H1 (cell line): ENCODE data around the gene OR5W2. TPM values are rescaled to one million over a fixed set of nuclear protein-coding genes. Genes with fewer than 3 reads are reported as not detected.

Experiments
- CTCF ChIA-PET: fragments of 300-600 bp; sonication (Branson Sonifier 250); formaldehyde crosslinking; loops from one replicate; lab custom pipeline; 2021; ENCODE audit not compliant: partially characterized antibody; lab: Charles Lee
- POLR2A ChIA-PET: fragments of 300-600 bp; sonication (Branson Sonifier 250); formaldehyde crosslinking; loops from one replicate; lab custom pipeline; 2021; ENCODE audit warnings: inconsistent platforms; ENCODE audit not compliant: partially characterized antibody; lab: Charles Lee
- DNase-seq, 2 experiments: peaks; one replicate each; pipeline versions ENCODE4 v3.0.0 to v3.0.0-alpha.2; 2010 to 2022; ENCODE audit warnings: low spot score in 2 of 2, low read depth in 1 of 2, mixed read lengths in 1 of 2
- FAIRE-seq: peaks from 2 replicates; lab custom pipeline; 2011; peaks lifted over from hg19 to GRCh38; lab: Jason Lieb, UNC
- H2AFZ ChIP-seq: 2 replicates; pipeline ENCODE4 v1.8.1; 2012; ENCODE audit warnings: low read length, inconsistent platforms
- H2AK5ac ChIP-seq: 2 replicates; pipeline ENCODE4 v1.6.1; 2013; ENCODE audit warnings: low read depth, low read length
- H2BK120ac ChIP-seq: replicated peaks from 2 replicates; pipeline ENCODE3; 2013; ENCODE audit warnings: low read depth, low read length, inconsistent platforms
- H2BK12ac ChIP-seq: 2 replicates; pipeline ENCODE4 v1.6.1; 2013; ENCODE audit warnings: low read depth, low read length
- H2BK15ac ChIP-seq: 2 replicates; pipeline ENCODE4 v1.6.1; 2013; ENCODE audit warnings: low read length
- H2BK20ac ChIP-seq: 2 replicates; pipeline ENCODE4 v1.6.1; 2013; ENCODE audit warnings: low read length
- H2BK5ac ChIP-seq: 2 replicates; pipeline ENCODE4 v1.6.1; 2013; ENCODE audit warnings: low read depth, low read length
- H3K14ac ChIP-seq: 2 replicates; pipeline ENCODE4 v1.6.1; 2013; ENCODE audit warnings: inconsistent platforms; ENCODE audit not compliant: insufficient read length
- H3K18ac ChIP-seq: 2 replicates; pipeline ENCODE4 v1.6.1; 2013; ENCODE audit warnings: low read length; ENCODE audit errors: extremely low read depth
- H3K23ac ChIP-seq: 2 replicates; pipeline ENCODE4 v1.6.1; 2013; ENCODE audit warnings: inconsistent platforms; ENCODE audit not compliant: insufficient read length
- H3K23me2 ChIP-seq: 2 replicates; pipeline ENCODE4 v1.6.1; 2013; ENCODE audit warnings: low read depth, low read length
- H3K27ac ChIP-seq: 2 replicates; pipeline ENCODE4 v1.6.1; 2011; ENCODE audit warnings: low read depth, low read length, inconsistent platforms
- H3K27me3 ChIP-seq, 4 experiments: replicated peaks in 1 of 4; 1 replicate in 1 of 4; 2 replicates in 3 of 4; pipeline versions ENCODE4 v1.6.1 to v1.8.1; 2011 to 2013; ENCODE audit warnings: low read length in 3 of 4, mild to moderate bottlenecking in 3 of 4, inconsistent platforms in 2 of 4, mixed read lengths in 2 of 4, moderate library complexity in 1 of 4; ENCODE audit not compliant: control insufficient read depth in 3 of 4, insufficient read depth in 3 of 4; ENCODE audit errors: extremely low read depth in 1 of 4
- H3K36me3 ChIP-seq, 4 experiments: 2 replicates each; pipeline versions ENCODE4 v1.6.1 to v1.8.1; 2011 to 2013; ENCODE audit warnings: mild to moderate bottlenecking in 4 of 4, low read length in 3 of 4, moderate library complexity in 2 of 4, control low read depth in 1 of 4, inconsistent platforms in 1 of 4; ENCODE audit not compliant: insufficient read depth in 4 of 4, control insufficient read depth in 2 of 4
- H3K4ac ChIP-seq: replicated peaks from 2 replicates; pipeline ENCODE3; 2013; ENCODE audit warnings: low read length, low read depth, mixed read lengths, inconsistent platforms; ENCODE audit not compliant: insufficient read length
- H3K4me1 ChIP-seq, 4 experiments: replicated peaks in 1 of 4; 1 replicate in 1 of 4; 2 replicates in 3 of 4; pipeline versions ENCODE4 v1.6.1 to v1.8.1; 2011 to 2013; ENCODE audit warnings: low read length in 3 of 4, inconsistent platforms in 2 of 4, mixed read lengths in 1 of 4; ENCODE audit not compliant: insufficient read depth in 4 of 4, control insufficient read depth in 3 of 4
- H3K4me2 ChIP-seq, 2 experiments: 2 replicates each; pipeline versions ENCODE4 v1.6.1 to v1.8.1; 2011 to 2013; ENCODE audit warnings: low read depth in 2 of 2, low read length in 2 of 2, control low read depth in 1 of 2, inconsistent platforms in 1 of 2, mild to moderate bottlenecking in 1 of 2; ENCODE audit not compliant: insufficient read depth in 1 of 2
- H3K4me3 ChIP-seq, 4 experiments: fragments of 200-600, 300-600 bp in 1 of 4; sonication (generic), shearing (Covaris generic), sonication (Bioruptor Twin) in 1 of 4; 2 replicates each; pipeline versions ENCODE4 v1.5.1 to v1.8.1; 2011 to 2016; ENCODE audit warnings: low read length in 4 of 4, low read depth in 3 of 4, control low read depth in 2 of 4, inconsistent platforms in 2 of 4, mild to moderate bottlenecking in 2 of 4, mixed read lengths in 1 of 4, moderate library complexity in 1 of 4; ENCODE audit not compliant: insufficient read depth in 2 of 4; ENCODE audit errors: extremely low read depth in 1 of 4
- H3K56ac ChIP-seq: replicated peaks from 2 replicates; pipeline ENCODE3; 2013; ENCODE audit warnings: low read depth, mild to moderate bottlenecking, mixed read lengths, low read length, inconsistent platforms; ENCODE audit not compliant: insufficient read length
- H3K79me1 ChIP-seq: 2 replicates; pipeline ENCODE4 v1.6.1; 2013; ENCODE audit warnings: low read depth, low read length, control low read depth
- H3K79me2 ChIP-seq, 2 experiments: 2 replicates each; pipeline versions ENCODE4 v1.6.1 to v1.8.1; 2012 to 2013; ENCODE audit warnings: low read length in 2 of 2, mild to moderate bottlenecking in 2 of 2, inconsistent platforms in 1 of 2; ENCODE audit not compliant: insufficient read depth in 2 of 2, control insufficient read depth in 1 of 2
- H3K9ac ChIP-seq, 4 experiments: replicated peaks in 1 of 4; 1 replicate in 1 of 4; 2 replicates in 3 of 4; pipeline versions ENCODE4 v1.6.1 to v1.8.1; 2011 to 2013; ENCODE audit warnings: low read depth in 3 of 4, low read length in 3 of 4, control low read depth in 2 of 4, mild to moderate bottlenecking in 2 of 4, moderate library complexity in 2 of 4, inconsistent platforms in 1 of 4; ENCODE audit errors: extremely low read depth in 1 of 4
- H3K9me3 ChIP-seq, 2 experiments: 2 replicates each; pipeline versions ENCODE4 v1.6.1 to v1.8.1; 2012 to 2013; ENCODE audit warnings: mild to moderate bottlenecking in 2 of 2, moderate library complexity in 2 of 2, control low read depth in 1 of 2, inconsistent platforms in 1 of 2, low read depth in 1 of 2, low read length in 1 of 2, mixed read lengths in 1 of 2; ENCODE audit not compliant: insufficient read depth in 2 of 2
- H4K20me1 ChIP-seq, 2 experiments: replicated peaks in 1 of 2; 2 replicates each; pipeline versions ENCODE3 to v1.8.1; 2011 to 2013; ENCODE audit warnings: inconsistent platforms in 2 of 2, low read length in 2 of 2, mild to moderate bottlenecking in 1 of 2; ENCODE audit not compliant: insufficient read depth in 2 of 2, control insufficient read depth in 1 of 2
- H4K5ac ChIP-seq: 2 replicates; pipeline ENCODE4 v1.6.1; 2013; ENCODE audit warnings: low read length, low read depth, mixed read lengths, inconsistent platforms; ENCODE audit not compliant: insufficient read length
- H4K8ac ChIP-seq: 2 replicates; pipeline ENCODE4 v1.8.0; 2013; ENCODE audit warnings: mild to moderate bottlenecking, moderate library complexity, low read length, inconsistent platforms; ENCODE audit not compliant: insufficient read depth; ENCODE audit errors: extremely low read depth
- H4K91ac ChIP-seq: replicated peaks from 2 replicates; pipeline ENCODE3; 2013; ENCODE audit warnings: low read length, mixed read lengths, inconsistent platforms; ENCODE audit not compliant: insufficient read length
- BRCA1 ChIP-seq: IDR thresholded peaks from 2 replicates; pipeline ENCODE4 v1.6.1; 2012; ENCODE audit warnings: low read depth, low read length, improper control_type of control experiment
- FOSL1 ChIP-seq: IDR thresholded peaks from 2 replicates; pipeline ENCODE4 v1.6.1; 2011; ENCODE audit warnings: mild to moderate bottlenecking, low read depth, low read length, moderate library complexity; ENCODE audit not compliant: insufficient read depth
- HDAC6 ChIP-seq: IDR thresholded peaks from one replicate; pipeline ENCODE4 v1.7.1; 2012; ENCODE audit warnings: low read depth, mild to moderate bottlenecking, inconsistent platforms, low read length, moderate library complexity
- KDM5A ChIP-seq: fragments of 200-600 bp; IDR thresholded peaks from 2 replicates; pipeline ENCODE4 v1.7.1; 2012; ENCODE audit warnings: mild to moderate bottlenecking, low read length, inconsistent platforms, mixed read lengths
- RAD21 ChIP-seq, 2 experiments: IDR thresholded peaks in 1 of 2; conservative IDR thresholded peaks in 1 of 2; 2 replicates each; pipeline ENCODE4 v1.6.1; 2011; ENCODE audit warnings: low read depth in 2 of 2, low read length in 2 of 2, improper control_type of control experiment in 1 of 2, inconsistent platforms in 1 of 2, mild to moderate bottlenecking in 1 of 2, moderate library complexity in 1 of 2
- SIN3A ChIP-seq, 2 experiments: IDR thresholded peaks in 1 of 2; conservative IDR thresholded peaks in 1 of 2; 2 replicates each; pipeline ENCODE4 v1.6.1; 2011 to 2012; ENCODE audit warnings: low read length in 2 of 2, improper control_type of control experiment in 1 of 2, low read depth in 1 of 2, mild to moderate bottlenecking in 1 of 2
- SIRT6 ChIP-seq: IDR thresholded peaks from one replicate; pipeline ENCODE4 v1.7.1; 2012; ENCODE audit warnings: low read length, inconsistent platforms
- SP4 ChIP-seq: IDR thresholded peaks from 2 replicates; pipeline ENCODE4 v1.6.1; 2012; ENCODE audit warnings: low read length, inconsistent platforms
- TAF1 ChIP-seq: IDR thresholded peaks from 2 replicates; pipeline ENCODE4 v1.6.1; 2011; ENCODE audit warnings: mild to moderate bottlenecking, low read depth, low read length
- ZNF274 ChIP-seq: IDR thresholded peaks from 2 replicates; pipeline ENCODE4 v1.7.0; 2012; ENCODE audit warnings: low read length, borderline replicate concordance; ENCODE audit errors: extremely low read depth
- WGBS, 2 experiments: shearing (Covaris generic) in 1 of 2; methylation state at CpG; one replicate each; pipeline versions ENCODE4 v1.1.6 to v1.1.7; 2013 to 2015; ENCODE audit warnings: low lambda C conversion rate in 2 of 2, mixed read lengths in 2 of 2, inconsistent platforms in 1 of 2, low coverage in 1 of 2, missing lambda C conversion rate in 1 of 2; ENCODE audit not compliant: insufficient replicate concordance in 2 of 2, insufficient coverage in 1 of 2, insufficient read length in 1 of 2; ENCODE audit errors: extremely low coverage in 1 of 2, missing lambda C conversion rate in 1 of 2; 5-methylcytosine and 5-hydroxymethylcytosine counted together
- polyA plus RNA-seq, 7 experiments: library from polyadenylated mRNA; depleted of rRNA in 3 of 7; stranded (reverse) in 5 of 7; unstranded in 2 of 7; fragments of >200 nt in 5 of 7; fragments of 200-250 nt in 2 of 7; gene quantifications; 1 replicate in 5 of 7; 2 replicates in 1 of 7; 4 replicates in 1 of 7; pipeline versions ENCODE4 v1.2.1 to v1.2.3, GENCODE V29; 2011 to 2013; ENCODE audit warnings: missing spikeins in 2 of 7, mixed read lengths in 2 of 7
- total RNA-seq: library from RNA; stranded (reverse); fragmentation: NEBNext Ultra II Directional; extraction: Animal tissue kit (Norgen Biotek cat#: 25700); gene quantifications from 2 replicates; pipeline ENCODE4 v1.2.1, GENCODE V29; 2021
- TF ChIP-seq, protein P1 (sequence below): IDR thresholded peaks from 2 replicates; pipeline ENCODE4 v1.6.1; 2011; ENCODE audit warnings: low read depth, mild to moderate bottlenecking, low read length; ENCODE audit not compliant: insufficient read depth

The OR5W2 gene
- total and polyA plus RNA-seq, 2 of the 8 experiments (the other 6 are each of a cell fraction or from before 2014, with no cell fraction given) = not detected

- Histone ChIP-seq H3K4me3 (no peak within 1 kb of the TSS), H4K5ac (no peak within 1 kb of the TSS), H2BK12ac (no peak within 1 kb of the TSS), H2AFZ (no peak within 1 kb of the TSS), H3K14ac (no peak within 1 kb of the TSS), H3K18ac (no peak within 1 kb of the TSS), H3K9ac (no peak within 1 kb of the TSS), H3K36me3 (no peaks in the 10 kb centered on the region), H3K79me2 (no peaks in the 10 kb centered on the region), H3K56ac (no peak within 1 kb of the TSS), H3K4me2 (no peak within 1 kb of the TSS), H4K8ac (no peak within 1 kb of the TSS), H3K79me1 (no peaks in the 10 kb centered on the region), H3K23ac (no peak within 1 kb of the TSS), H3K4me1 (no peaks in the 10 kb centered on the region), H3K4ac (no peak within 1 kb of the TSS), H3K23me2 (no peaks in the 10 kb centered on the region), H4K91ac (no peak within 1 kb of the TSS), H4K20me1 (no peaks in the 10 kb centered on the region), H2BK20ac (no peak within 1 kb of the TSS), H2BK120ac (no peak within 1 kb of the TSS), H2BK15ac (no peak within 1 kb of the TSS), H3K27me3 (no peaks in the 10 kb centered on the region), H2AK5ac (no peak within 1 kb of the TSS), H3K27ac (no peak within 1 kb of the TSS), H3K9me3 (no peaks in the 10 kb centered on the region; a peak in 1 of 4 replicates), H2BK5ac (no peak within 1 kb of the TSS)
- ChIA-PET CTCF (no interaction called here), POLR2A (no interaction called here)
- DNase-seq (no peak), FAIRE-seq (no peak)
- WGBS, 2 experiments = 90% methylated on average over 2 of the region's 2 CpGs; no CpG with 5 or more reads in 1 of the 2 experiments
- TF ChIP-seq, protein P1, sequence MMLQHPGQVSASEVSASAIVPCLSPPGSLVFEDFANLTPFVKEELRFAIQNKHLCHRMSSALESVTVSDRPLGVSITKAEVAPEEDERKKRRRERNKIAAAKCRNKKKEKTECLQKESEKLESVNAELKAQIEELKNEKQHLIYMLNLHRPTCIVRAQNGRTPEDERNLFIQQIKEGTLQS = no peak
- TF ChIP-seq SIRT6 = no peak
- TF ChIP-seq TAF1 = no peak
- TF ChIP-seq SP4 = no peak
- TF ChIP-seq BRCA1 = no peak
- TF ChIP-seq SIN3A (conservative IDR thresholded peaks at IDR 0.05 in 1 of 2, IDR thresholded peaks at IDR 0.05 in 1 of 2; ENCODE audit: low read depth in 1 of 2, low read length in 2 of 2) = no peak
- no peak for TF ChIP-seq ZNF274
- TF ChIP-seq FOSL1 = no peak
- no peak for TF ChIP-seq HDAC6
- TF ChIP-seq RAD21 (IDR thresholded peaks at IDR 0.05 in 1 of 2, conservative IDR thresholded peaks at IDR 0.05 in 1 of 2; ENCODE audit: low read depth in 2 of 2, low read length in 2 of 2) = no peak
- TF ChIP-seq KDM5A = no peak
Observed at GRCh38 chr11:55936300-55936699, 21.9 kb upstream of the OR5W2 start, which contains the start of gene OR5I1. OR5I1 (minus strand) TSS chr11:55936400; CDS start chr11:55936400, 0 bp downstream.
